Suppressor macrophage treated with lipopolysaccharide for 4 hours (primary cell): ENCODE measurements around the gene CALHM3.
A peak's percentile ranks its signal among the peaks of the same experiment; 100 is the strongest.
"Not testable (repeated sequence)": the region's sequence is repeated elsewhere in the genome, so short reads cannot be mapped to it uniquely, and the experiment has no call there.

Experiments
- DNase-seq: peaks from one replicate; pipeline ENCODE4 v3.0.0-alpha.2; 2020

Gene CALHM3

DNA sequence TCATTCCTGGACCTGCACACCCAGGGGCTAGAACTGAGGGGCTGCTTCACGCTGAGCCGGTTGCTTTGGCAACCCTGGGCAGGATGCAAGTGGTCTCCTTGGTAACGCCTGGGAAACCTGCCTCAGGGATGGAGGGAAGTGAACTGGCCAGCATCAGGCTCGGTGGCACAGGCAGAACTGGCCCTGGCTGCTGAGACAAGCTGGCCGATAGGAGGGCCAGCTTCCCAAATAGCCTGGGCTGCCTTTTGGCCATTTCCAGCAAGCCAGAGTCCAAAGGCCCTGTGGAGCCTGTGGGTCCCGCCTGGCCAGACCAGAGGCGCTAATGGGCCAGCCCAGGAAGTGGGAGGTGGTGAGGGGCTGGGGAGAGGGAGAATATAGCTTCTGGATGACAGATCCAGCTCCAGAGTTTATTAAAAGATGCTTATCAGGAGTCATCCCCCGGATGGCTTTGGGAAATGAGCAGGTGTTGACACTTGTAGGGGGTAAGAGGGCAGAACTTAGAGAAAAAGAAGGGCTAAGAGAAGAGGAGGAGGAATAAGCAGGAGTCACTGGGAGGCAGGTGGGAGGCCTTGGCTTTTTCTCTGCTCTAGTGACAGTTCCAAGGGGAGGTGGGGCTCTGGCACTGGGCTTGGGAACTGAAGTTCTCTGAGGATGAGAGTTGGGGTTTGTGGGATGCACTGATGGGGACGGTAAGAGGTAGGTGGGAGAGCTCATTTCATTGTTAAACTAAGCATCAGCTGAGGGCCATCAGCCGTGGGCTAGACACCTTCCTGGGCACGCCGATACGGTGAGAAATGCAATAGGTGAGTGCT, 24.0 kb upstream of the CALHM3 start:
- no peak for DNase-seq

DNA sequence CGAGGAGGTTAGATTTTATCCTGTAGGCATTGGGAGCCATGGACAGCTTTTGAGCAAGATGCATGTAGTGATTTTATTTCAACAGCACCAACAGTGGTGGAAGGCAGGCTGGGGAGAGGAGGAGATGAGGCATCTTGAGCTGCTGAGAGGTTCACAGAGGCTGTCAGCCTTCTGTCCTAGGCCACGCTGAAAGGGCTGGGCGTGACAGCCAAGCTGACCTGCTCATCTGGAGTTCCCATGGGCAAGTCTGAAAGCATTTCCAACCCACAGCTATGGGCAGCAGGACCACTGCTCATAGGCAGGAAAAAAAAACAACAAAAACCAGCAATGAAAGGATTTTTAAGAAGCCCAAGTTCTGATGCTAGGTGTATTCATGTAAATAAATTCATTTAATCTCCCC, 22.1 kb upstream of the CALHM3 start:
- DNase-seq, result no peak

GRCh38 chr10:103500481-103500880, 21.4 kb upstream of the CALHM3 start:
- no peak for DNase-seq

DNA sequence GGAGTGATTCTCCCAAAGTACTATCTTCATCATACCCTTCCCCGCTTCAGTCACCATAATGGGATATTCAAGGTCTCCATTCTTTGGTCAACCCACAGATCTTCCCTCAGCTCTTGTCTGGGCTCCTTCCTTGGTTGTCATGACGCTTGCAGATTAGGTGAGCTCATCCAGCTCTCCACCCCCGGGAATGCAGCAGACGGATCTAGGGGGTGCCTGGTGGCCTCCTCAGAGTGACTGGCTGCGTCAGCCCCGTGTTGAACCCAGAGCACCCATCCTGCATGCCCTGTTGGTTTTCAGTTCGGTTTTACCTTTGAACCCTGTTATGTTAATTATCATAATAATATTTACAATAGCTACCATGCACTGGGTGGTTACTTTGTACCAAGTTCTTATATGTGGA, 20.8 kb upstream of the CALHM3 start:
- DNase-seq, result no peak

DNA sequence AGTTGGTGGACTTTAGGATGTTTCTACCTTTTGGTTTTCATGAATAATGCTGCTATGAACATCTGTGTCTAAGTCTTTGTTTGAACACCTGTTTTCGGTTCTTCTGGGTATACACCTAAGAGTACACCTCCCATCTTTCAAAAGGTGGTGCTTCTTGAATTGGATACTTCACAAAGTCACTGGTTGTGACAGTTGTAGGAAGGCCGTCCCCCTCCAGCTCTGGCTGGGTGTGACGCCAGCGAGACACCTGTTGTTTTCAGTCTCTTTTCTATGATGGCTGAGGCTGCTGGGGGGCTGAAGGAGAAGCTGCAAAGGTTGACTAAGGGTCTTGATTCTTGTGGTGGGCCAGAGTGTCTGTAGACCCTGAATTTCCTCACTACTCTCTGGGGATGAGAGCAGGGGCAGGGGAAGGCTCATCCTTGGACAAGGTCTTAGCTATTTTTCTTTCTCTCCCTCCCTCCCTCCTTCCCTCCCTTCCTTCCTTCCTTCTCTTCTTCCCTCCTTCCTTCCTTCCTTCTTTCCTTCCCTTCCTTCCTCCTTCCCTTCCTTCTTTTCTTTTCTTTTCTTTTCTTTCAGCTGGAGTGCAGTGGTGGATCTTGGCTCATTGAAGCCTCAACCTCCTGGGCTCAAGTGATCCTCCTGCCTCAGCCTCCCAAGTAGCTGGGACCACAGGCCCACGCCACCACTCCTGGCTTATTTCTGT, 20.0 kb upstream of the CALHM3 start:
- no peak for DNase-seq

DNA sequence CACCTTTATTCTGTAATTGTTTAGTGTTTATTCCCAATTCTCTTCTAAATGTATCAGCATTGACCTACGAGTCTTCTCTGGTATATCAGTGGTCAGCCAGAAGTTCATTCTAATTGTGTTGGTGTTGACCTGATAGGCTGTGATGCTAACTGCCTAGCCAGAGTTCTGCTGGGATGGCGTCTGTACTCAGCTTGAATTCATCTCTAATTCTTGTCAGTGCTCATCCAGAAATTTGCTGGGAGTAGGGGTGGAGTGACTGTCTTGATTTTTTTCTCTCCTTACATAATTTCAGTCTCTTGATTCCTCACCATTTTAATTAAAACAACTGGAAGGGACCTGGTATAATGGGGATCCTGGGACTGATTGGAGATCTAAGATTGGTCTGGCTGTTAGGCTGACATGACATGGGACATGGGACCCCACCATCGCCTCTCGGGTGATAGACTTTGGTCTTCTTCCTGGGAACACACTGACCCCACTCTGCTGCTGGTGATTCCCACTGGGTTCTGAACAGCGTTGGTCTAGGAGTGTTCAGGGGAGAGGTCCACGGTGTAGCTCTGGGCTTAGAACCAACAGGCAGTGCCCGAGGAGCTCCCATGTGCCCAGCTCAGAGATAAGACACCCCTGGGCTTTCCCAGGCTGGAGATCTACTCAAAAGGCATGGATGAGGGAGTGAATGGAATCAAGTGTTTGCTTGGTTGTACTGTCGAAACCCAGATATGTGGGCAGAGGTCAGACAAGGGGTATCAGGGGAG, 18.3 kb upstream of the CALHM3 start:
- DNase-seq, result no peak

DNA sequence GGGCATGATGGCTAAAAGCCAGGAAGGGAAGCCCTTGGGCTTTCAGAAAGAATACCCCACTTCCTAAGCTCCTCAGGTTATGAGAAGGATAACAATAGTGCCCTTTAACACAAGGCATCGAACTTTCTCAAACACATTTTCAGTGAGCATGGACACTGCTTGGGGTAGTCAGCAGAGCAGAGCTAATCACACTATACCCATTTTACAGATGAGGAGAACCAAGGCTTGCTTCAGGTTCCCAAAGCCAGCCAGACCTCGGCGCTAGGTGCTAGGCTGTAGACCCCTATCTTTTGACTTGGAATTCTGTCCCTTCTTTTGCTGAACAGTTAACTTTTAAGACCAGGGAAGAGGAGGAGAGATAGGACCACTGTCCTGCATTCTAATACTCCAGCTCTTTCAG, 16.3 kb upstream of the CALHM3 start:
- DNase-seq, result no peak

DNA sequence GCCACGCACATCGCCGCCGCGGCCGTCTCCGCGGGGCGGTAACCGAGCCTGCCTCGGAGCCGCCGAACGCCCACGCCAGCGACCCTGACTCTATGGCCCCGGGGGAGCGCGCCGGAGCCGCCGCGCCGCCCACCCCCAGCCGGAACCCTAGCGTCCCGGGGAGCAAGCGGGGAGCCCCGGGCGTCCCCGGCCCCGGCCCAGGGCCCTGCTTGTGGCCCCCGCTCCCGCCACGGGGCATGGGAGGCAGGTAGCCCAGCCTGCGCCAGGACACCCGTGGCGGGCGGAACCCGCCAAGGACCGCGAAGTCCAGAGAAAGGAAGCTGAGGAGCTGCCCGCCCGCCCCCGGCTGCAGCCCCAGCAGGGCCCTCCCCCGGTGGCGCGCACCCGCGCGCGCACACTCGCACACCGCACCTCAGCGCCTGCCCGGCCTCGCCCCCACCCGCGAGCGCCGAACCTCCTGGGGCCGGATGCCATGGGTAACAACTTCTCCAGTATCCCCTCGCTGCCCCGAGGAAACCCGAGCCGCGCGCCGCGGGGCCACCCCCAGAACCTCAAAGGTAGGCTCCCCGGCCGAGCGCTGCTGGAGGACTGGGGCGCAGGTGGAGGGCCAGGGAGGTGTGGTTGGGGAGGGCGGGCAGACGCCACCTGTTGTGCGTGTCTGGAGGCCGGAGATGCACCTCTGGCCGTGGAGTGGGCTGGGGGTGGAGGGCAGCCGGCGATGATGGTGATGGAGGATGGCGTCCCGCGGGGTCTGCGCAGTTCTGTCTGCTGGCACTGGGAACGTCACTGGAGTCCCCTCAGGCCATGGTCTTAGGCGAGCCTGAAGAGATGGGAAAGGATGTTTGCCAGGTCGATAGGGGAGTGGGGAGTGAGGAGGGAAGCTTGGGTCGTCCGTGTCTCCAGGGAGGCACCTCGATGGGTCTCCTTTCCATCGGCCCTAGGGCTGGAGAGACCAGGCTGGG, 15.2 kb upstream of the CALHM3 start:
- DNase-seq, result no peak

GRCh38 chr10:103493362-103493915, 14.4 kb upstream of the CALHM3 start, which contains the start of gene NEURL1:
NEURL1 (plus strand) TSS chr10:103493705; CDS start chr10:103494388, 683 bp downstream.
- DNase-seq, result peak; percentile 8

GRCh38 chr10:103492655-103493261, 13.7 kb upstream of the CALHM3 start:
- DNase-seq, result no peak

DNA sequence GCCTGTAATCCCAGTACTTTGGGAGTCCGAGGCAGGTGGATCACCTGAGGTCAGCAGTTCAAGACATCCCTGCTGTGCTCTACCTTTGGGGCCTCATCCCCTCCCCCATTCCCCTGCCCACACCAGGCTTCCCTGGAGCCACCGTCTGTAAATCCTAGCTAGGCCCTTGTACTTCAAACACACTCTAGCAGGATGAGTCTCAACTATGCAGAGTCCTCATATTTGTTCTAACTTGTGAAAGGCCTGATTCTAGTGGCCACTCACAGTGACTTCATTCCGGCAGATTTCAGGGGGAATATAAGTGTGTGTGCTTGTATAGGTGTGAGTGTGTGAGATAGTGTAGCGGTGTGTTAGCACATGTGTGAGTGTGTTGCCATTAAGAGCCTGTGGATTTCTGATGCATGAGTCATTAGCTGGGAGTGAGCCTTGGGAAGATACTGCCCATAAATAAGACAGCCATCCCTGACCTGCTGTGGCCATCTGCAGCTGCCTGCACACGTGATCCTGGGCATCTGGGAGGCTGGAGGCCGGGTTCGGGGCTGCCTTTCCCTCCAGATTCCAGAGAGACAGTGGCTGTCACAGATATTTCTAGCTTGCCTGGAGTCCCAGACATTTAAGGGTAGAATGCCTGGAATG, 12.8 kb upstream of the CALHM3 start:
- DNase-seq, result no peak

DNA sequence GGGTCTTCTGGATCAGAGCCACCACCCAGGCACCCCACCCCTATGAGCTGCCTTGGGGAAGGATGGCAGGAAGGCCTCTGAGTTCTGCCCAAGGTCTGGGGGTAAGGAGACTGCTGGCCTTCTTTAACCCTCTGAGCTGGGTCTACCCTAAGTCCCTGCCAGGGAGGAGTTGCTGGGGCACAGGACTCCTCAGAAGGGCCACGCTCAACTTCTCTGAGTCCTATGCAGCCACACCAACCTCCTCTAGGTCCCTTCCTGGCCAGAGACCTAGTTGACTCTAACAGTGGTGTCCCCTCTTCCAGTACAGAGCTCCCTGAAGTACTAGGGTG, 11.9 kb upstream of the CALHM3 start:
- DNase-seq, result no peak

DNA sequence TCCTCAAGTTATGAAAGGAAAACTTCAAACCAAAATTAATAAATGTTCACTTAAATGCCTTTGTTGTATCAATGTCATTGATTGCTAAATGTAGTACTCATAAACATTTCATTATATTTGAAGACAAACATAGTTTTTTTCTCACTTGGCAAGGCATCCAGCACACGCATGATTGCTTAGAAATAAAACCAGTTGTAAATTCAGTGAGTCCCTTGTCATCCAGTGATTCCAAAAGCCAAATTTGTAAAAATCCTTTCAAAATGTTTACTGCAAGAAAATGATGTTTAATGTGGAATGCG, 8.3 kb upstream of the CALHM3 start:
- DNase-seq, result no peak

GRCh38 chr10:103486635-103487409, 7.8 kb upstream of the CALHM3 start:
- DNase-seq, result not testable (repeated sequence)

GRCh38 chr10:103481974-103482531, 3.0 kb upstream of the CALHM3 start:
- peak; percentile 86 for DNase-seq

- no peak for DNase-seq
These were observed 1.5 kb upstream of the CALHM3 start for GRCh38 chr10:103480521-103480920.

DNA sequence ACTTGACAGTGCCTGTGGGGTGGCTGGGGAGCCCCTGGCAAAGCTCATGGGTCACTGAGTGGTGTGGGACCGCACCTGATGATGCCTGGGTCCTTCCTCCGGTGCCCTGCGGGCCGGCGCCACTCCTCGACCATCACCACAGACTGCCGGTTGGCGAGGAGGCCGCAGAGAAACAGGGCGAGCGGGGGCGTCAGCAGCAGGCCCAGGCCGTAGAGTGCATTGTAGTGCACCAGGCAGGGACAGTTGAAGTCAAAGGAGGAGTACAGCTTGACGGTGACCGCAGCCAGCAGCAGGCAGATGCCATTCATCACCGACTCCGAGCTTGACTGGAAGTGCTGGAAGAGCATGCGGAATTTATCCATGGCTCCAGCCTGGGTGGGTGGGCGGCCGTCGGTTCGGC, 369 bp downstream of the CALHM3 start:
- DNase-seq, result no peak

DNA sequence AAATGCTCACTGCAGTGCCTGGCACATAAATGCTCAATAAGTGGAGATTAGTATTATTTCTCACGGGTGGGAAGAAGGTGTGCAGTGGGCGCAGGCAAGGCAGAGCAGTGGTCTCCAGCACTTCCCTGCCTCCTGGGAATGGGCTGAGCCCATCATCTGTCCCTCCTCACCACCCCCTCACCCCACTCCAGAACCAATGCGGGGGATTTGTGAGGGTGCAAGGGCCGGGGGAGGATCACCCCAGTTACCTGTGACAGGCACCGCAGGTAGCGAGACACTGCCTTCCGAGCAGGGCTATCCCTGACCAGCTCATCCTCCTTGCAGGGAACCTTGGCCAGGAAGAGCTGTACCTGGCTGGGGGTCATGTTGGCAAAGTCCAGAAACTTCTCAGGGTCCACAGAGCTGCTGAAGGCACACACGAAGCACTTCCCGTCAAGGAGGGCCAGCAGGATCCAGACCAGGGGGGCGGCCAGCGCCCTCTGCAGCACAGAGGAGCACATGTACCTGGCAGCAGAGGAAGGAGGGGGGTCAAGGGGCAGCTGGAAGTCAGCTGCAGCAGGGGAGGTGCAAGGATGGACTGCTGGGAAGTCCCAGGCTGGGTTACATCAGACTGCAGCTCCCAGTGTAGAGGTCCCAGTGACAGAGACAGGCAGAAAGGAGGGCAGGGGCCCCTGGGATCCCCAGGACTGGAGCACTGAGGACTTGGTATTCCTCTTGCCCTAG, 2.8 kb downstream of the CALHM3 start:
- DNase-seq, result peak; percentile 23

GRCh38 chr10:103475437-103475836, 3.6 kb downstream of the CALHM3 start:
- no peak for DNase-seq

- DNase-seq, result no peak
These were observed 5.0 kb downstream of the CALHM3 start for GRCh38 chr10:103474077-103474476.
